Prostate gland (tissue), 2 donors: Measurements from ENCODE around the gene RABGGTA.

Source experiments
- CTCF ChIP-seq, 4 experiments: fragments of 200-600 bp in 2 of 4; fragments of 450-650 bp in 2 of 4; sonication (generic) in 2 of 4; IDR thresholded peaks; 1 replicate in 3 of 4; 2 replicates in 1 of 4; pipeline ENCODE4 v1.5.1; 2016 to 2019; ENCODE audit warnings: antibody characterized with exemption in 4 of 4, mild to moderate bottlenecking in 2 of 4, moderate library complexity in 2 of 4
- POLR2A ChIP-seq: fragments of 450-650 bp; IDR thresholded peaks from one replicate; pipeline ENCODE4 v1.6.1; 2016; ENCODE audit warnings: antibody characterized with exemption, mild to moderate bottlenecking

GRCh38 chr14:24317141-24317928, 45.9 kb upstream of the RABGGTA start:
- TF ChIP-seq CTCF (IDR thresholded peaks at IDR 0.05) (no peak), POLR2A (no peak)
